ENCODE results near the gene HTR1A.

Gene HTR1A

DNA sequence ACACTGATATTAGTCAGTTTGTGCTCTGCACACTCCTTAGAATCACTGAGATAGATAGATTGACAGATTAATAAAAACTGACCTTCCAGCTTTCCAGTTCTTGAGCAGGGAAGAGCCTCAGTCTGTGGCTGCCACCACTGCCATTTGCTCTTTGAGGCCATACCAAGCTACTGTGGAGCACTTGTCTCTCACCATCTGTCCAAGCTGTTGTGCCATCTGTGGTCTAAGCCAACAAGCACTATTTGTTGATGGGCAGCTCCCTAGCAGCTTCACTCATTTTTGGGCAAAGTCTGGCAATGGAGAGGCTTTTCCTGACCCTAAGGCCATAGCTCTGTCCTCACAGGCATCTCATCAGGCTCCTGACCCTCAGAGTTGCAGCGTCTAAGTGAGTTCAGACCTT, 30.4 kb downstream of the HTR1A start:
- Mint-ChIP-seq H3K4me3 (no peak overlapping the region), H3K27ac (no peak overlapping the region), H3K27me3 (no peaks in the 10 kb centered on the region), H3K36me3 (ENCODE audit: low read depth) (no peaks in the 10 kb centered on the region), H3K9me3 (no peaks in the 10 kb centered on the region), H3K4me1 (ENCODE audit: low read depth) (no peaks in the 10 kb centered on the region)

DNA sequence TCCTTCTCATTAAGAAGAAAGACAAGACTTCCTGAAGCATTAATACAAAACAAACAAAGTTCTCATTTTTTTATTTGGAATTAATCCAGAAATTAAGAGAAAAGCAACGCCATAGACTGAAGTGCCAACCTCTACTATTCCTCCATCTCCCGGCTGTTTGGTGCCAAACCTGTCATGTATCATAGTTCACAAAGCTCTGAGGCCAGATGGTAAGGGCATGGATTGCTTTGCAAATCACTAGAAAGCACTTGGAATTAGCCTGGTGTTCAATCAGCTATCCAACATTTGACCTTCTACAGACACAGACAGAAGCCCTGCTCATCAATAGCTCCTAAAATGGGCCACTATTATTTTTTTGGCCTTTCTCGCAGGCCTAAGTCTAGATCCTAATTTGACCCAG, 33.8 kb downstream of the HTR1A start:
- no peaks in the 10 kb centered on the region for H3K36me3 Mint-ChIP-seq (ENCODE audit: low read depth)
- H3K27me3 Mint-ChIP-seq, result no peaks in the 10 kb centered on the region
- H3K27ac Mint-ChIP-seq, result no peak overlapping the region
- H3K9me3 Mint-ChIP-seq, result peaks cover 3% of the 10 kb centered on the region
- no peaks in the 10 kb centered on the region for H3K4me1 Mint-ChIP-seq (ENCODE audit: low read depth)
- no peak overlapping the region for H3K4me3 Mint-ChIP-seq

- Mint-ChIP-seq H3K36me3 (ENCODE audit: low read depth) (no peaks in the 10 kb centered on the region), H3K4me3 (no peak overlapping the region), H3K9me3 (peaks cover 13% of the 10 kb centered on the region), H3K27me3 (no peaks in the 10 kb centered on the region), H3K27ac (no peak overlapping the region), H3K4me1 (ENCODE audit: low read depth) (no peaks in the 10 kb centered on the region)
These were observed 38.3 kb downstream of the HTR1A start for GRCh38 chr5:63923914-63924313.

DNA sequence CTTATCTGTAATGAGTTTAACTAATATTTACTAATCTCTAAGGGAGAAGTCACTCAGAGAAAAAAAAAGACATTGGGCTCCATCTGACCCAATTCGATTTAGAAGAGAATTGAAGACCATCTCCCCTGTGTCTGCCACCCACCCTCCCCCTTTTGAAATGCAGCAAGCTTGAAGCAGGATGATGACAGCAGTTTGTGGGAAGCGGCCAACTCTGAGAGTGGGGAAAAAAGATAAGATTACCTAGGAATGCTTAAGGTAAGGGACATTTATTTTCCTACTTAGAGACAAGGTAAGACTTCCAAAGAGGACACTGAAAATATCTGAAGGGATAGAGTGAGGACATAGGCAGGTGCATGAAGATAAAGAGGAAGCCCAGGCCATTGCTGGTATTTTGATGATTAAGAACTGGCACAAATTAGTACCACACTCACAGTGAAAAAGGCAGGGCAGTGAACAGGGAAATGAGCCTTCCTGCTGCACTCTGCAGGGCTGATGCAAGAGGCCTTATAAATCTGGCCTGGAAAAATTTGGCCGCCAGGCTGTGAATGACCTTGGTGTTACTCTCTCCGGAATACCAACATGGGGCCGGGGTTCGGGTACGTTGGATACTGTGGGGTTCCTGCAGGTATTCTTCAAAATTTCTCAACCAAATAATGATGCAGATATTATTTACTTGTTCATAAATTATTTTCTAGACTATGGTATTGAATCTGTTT, 42.3 kb downstream of the HTR1A start:
- Mint-ChIP-seq H3K27ac (no peak overlapping the region), H3K4me1 (ENCODE audit: low read depth) (no peaks in the 10 kb centered on the region), H3K9me3 (peaks cover 15% of the 10 kb centered on the region), H3K36me3 (ENCODE audit: low read depth) (no peaks in the 10 kb centered on the region), H3K27me3 (no peaks in the 10 kb centered on the region), H3K4me3 (no peak overlapping the region)

DNA sequence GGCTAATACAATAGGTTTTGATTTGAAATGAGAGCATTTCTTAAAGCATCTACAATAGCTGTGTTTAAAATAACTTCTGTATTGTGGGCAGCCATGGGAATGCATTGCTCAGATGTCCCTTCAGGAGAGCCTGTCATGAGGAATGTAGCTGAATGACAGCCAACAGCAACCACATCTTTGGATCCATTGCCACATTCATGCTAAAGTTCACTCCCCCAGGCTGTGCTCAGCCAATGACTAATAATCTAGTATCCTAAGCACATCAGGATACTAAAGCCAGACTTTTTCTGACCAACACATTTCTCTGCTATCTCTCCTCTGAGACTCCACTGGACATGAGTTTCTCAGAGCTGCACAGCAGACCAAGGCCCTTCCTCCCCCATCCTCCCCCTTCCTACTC, 45.5 kb downstream of the HTR1A start:
- Mint-ChIP-seq H3K27ac (no peak overlapping the region), H3K4me3 (no peak overlapping the region), H3K9me3 (peaks cover 15% of the 10 kb centered on the region), H3K36me3 (ENCODE audit: low read depth) (no peaks in the 10 kb centered on the region), H3K27me3 (no peaks in the 10 kb centered on the region), H3K4me1 (ENCODE audit: low read depth) (no peaks in the 10 kb centered on the region)

- no peaks in the 10 kb centered on the region for H3K4me1 Mint-ChIP-seq (ENCODE audit: low read depth)
- H3K27me3 Mint-ChIP-seq, result no peaks in the 10 kb centered on the region
- no peak overlapping the region for H3K4me3 Mint-ChIP-seq
- H3K9me3 Mint-ChIP-seq, result peaks cover 10% of the 10 kb centered on the region
- no peaks in the 10 kb centered on the region for H3K36me3 Mint-ChIP-seq (ENCODE audit: low read depth)
- H3K27ac Mint-ChIP-seq, result no peak overlapping the region
These were observed 50.4 kb downstream of the HTR1A start for GRCh38 chr5:63911871-63912270.

Data from stimulated activated naive CD8-positive, alpha-beta T cell treated with anti-CD3 and anti-CD28 coated beads, Interleukin-15, Interleukin-2, amounts not matched to agents 100 ng/mL and 50 ng/mL, for 24 hours (primary cell).